ENCODE data around the gene CYP4A22.

CYP4A22 gene

GRCh38 chr1:47179017-47179987, 42.1 kb downstream of the CYP4A22 start:
- TF ChIP-seq, protein P1, sequence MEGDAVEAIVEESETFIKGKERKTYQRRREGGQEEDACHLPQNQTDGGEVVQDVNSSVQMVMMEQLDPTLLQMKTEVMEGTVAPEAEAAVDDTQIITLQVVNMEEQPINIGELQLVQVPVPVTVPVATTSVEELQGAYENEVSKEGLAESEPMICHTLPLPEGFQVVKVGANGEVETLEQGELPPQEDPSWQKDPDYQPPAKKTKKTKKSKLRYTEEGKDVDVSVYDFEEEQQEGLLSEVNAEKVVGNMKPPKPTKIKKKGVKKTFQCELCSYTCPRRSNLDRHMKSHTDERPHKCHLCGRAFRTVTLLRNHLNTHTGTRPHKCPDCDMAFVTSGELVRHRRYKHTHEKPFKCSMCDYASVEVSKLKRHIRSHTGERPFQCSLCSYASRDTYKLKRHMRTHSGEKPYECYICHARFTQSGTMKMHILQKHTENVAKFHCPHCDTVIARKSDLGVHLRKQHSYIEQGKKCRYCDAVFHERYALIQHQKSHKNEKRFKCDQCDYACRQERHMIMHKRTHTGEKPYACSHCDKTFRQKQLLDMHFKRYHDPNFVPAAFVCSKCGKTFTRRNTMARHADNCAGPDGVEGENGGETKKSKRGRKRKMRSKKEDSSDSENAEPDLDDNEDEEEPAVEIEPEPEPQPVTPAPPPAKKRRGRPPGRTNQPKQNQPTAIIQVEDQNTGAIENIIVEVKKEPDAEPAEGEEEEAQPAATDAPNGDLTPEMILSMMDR (IDR thresholded peaks at IDR 0.05; ENCODE audit: extremely low read depth, insufficient read depth, missing control alignments), result peak; percentile 95
- in situ Hi-C loops (cut with MboI; ENCODE audit: low pct_unique_long_range_greater_than_20kb, low sequenced_read_pairs, unreplicated experiment), result loop anchor here (25.0 kb wide), 1 partner anchor 533 kb away; no protein-coding TSS in a partner anchor
- DNase-seq (ENCODE audit: low spot score), result peak; percentile 88

DNA sequence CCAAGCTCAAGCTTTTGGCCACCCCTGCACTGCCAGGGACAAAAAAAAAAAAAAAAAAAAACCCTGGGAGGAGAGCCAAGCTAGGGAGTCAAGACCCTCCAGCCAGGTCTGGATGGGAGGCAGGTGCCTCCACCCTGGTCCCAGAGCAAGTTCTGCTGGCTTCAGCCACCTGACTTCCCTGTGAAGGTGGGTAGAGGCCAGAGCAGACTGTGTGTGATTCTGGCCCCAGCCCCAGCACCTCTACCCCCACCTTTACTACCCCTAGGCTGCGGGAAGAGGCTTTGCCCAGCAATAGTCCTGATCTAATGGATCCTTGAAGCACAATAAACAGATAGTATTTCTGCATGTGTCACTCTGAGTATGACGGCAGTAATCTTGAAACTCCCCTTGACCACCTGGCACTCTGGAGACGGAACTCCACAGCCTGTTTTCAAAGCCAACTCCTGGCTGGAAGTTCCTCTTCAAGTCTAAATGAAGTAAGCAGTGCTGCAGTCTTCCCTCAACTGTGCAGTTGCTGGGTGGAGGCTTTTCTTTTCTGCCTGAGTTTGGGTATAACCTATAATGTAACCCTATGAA, 42.8 kb downstream of the CYP4A22 start:
- TF ChIP-seq, protein P1 (IDR thresholded peaks at IDR 0.05; ENCODE audit: extremely low read depth, insufficient read depth, missing control alignments), result no peak
- DNase-seq (ENCODE audit: low spot score), result no peak
- in situ Hi-C loops (cut with MboI; ENCODE audit: low pct_unique_long_range_greater_than_20kb, low sequenced_read_pairs, unreplicated experiment), result loop anchor here (25.0 kb wide), 1 partner anchor 532 kb away; no protein-coding TSS in a partner anchor

DNA sequence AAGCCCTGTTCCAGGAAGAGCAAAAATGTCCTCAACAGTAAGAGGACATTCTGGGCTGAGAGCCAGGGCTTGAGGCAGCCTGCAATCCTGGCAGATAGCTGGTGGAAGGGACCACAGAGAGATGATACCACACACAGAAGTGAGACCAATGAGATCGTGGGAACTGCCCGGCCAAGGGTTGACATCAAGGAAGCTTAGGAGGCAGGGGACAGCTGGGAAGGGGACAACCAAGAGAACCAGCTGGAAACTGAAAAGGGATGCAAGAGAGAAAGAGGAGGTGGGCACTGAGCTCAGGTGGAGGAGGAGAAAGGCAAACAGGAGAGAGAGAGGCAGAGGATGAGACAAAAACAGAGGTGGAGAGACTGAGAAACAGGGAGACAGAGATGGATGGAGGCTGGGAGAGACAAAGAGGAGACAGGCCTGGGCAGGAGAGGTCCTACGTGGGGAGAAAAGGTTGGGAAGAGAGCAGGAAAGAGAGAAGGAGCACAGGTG, 43.4 kb downstream of the CYP4A22 start:
- no peak for DNase-seq (ENCODE audit: low spot score)
- in situ Hi-C loops (cut with MboI; ENCODE audit: low pct_unique_long_range_greater_than_20kb, low sequenced_read_pairs, unreplicated experiment), result loop anchor here (25.0 kb wide), 1 partner anchor 532 kb away; no protein-coding TSS in a partner anchor
- TF ChIP-seq, protein P1 (IDR thresholded peaks at IDR 0.05; ENCODE audit: extremely low read depth, insufficient read depth, missing control alignments), result no peak

DNA sequence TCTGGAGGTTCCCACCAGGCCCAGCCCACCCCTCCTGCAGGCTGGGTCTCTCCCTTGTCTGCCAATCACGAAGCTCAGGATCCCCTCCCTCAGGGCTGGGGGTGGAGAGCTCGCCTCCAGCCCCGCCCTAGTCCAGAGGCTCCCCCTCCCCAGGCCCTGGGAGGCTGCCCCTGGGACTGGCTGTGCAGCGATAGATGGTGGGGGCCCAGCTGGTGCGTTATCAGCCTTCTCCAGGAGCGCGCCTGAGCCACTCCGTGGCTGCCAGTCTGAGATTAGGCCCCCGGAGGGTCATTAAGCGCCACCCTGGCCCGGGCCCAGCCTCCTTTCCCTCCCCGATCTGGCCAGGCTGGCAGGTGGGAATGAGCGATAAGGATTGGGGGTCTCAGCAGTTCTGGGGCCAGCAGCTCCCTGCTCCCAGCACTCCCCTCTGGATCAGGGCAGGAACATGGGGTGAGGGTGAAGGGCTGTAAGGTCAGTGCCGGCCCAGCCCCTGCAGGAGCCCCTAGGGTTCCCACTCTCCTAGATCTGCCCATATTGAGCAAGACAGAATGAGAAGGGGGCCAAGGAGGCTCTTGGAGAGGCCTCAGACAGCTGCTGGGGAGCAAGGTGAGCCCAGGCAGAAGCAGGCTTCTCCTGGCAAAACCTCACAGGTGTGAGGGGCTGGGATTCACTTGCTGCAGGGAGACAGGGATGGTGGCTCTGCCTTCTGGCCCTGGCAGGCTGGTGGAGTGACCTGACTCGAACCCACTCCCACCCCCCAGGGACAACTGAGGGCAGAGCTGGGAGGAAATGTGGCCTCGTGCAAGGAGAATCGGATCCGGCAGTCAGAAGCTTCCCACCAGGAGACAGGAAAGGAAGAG, 44.1 kb downstream of the CYP4A22 start:
- DNase-seq (ENCODE audit: low spot score), result no peak

GRCh38 chr1:47181955-47182675, 44.9 kb downstream of the CYP4A22 start:
- in situ Hi-C loops (cut with MboI; ENCODE audit: low pct_unique_long_range_greater_than_20kb, low sequenced_read_pairs, unreplicated experiment), result loop anchor here (25.0 kb wide), 1 partner anchor 530 kb away; no protein-coding TSS in a partner anchor
- no peak for DNase-seq (ENCODE audit: low spot score)
- TF ChIP-seq, protein P1 (IDR thresholded peaks at IDR 0.05; ENCODE audit: extremely low read depth, insufficient read depth, missing control alignments), result no peak

More for the DNA sequence above, 44.1 kb downstream of the CYP4A22 start:
- in situ Hi-C loops (cut with MboI; ENCODE audit: low pct_unique_long_range_greater_than_20kb, low sequenced_read_pairs, unreplicated experiment), result loop anchor here (25.0 kb wide), 1 partner anchor 531 kb away; no protein-coding TSS in a partner anchor
- TF ChIP-seq, protein P1 (IDR thresholded peaks at IDR 0.05; ENCODE audit: extremely low read depth, insufficient read depth, missing control alignments), result no peak

Measured in GM13977 (cell line).